Activated T-cell treated with anti-CD3 and anti-CD28 coated beads, Interleukin-2, amount 50 U/mL, for 1 hour (primary cell): ENCODE measurements around the gene GPR39.

Experiments
- DNase-seq: peaks from one replicate; pipeline ENCODE4 v3.0.0-alpha.2; 2020

GPR39 gene

GRCh38 chr2:132415256-132415914, 1.2 kb upstream of the GPR39 start:
- no peak for DNase-seq

DNA sequence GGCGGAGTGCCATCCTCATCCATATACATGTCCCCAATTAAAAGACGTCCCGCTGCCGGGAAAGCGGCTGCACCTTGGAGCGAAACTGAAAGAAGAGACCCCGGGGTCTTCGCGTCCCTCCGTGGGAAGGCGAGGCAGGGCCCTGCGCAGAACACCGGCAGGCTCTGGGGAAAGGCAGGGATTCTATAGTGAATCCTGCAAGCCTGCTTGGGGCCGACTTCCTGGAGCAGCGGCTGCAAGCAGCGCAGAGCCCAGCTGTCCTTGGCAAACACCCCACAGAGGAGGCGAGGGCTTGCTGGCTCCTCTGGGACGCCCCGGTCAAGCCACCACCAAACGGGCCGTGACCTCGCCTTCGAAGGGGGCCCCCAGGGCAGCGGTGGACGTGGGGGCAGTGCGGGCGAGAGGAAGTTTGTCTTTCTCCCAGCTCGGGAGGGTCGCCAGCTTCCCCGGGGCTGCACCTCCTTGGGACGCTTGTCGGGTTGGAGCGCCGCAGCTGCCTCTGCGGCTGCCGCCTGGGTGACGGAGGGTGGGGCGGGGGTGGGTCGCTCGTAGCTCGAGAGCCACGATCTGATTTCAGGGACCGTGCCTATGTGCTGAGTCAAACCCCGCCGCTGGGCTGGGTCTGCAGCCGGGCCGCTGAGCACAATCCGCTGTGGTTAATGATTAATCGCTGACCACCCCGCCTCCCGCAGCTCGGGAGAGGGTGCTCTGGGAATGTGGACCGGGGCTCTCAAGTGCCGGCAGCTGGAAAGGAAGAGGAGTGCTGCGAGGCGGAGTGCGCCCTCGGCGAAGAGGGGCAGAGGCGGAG, 486 bp upstream of the GPR39 start:
- DNase-seq = no peak

GRCh38 chr2:132417430-132418035, 928 bp downstream of the GPR39 start:
- no peak for DNase-seq

GRCh38 chr2:132419235-132419634, 2.6 kb downstream of the GPR39 start:
- DNase-seq = no peak

- no peak for DNase-seq
These were observed 3.3 kb downstream of the GPR39 start for GRCh38 chr2:132419941-132420340.

DNA sequence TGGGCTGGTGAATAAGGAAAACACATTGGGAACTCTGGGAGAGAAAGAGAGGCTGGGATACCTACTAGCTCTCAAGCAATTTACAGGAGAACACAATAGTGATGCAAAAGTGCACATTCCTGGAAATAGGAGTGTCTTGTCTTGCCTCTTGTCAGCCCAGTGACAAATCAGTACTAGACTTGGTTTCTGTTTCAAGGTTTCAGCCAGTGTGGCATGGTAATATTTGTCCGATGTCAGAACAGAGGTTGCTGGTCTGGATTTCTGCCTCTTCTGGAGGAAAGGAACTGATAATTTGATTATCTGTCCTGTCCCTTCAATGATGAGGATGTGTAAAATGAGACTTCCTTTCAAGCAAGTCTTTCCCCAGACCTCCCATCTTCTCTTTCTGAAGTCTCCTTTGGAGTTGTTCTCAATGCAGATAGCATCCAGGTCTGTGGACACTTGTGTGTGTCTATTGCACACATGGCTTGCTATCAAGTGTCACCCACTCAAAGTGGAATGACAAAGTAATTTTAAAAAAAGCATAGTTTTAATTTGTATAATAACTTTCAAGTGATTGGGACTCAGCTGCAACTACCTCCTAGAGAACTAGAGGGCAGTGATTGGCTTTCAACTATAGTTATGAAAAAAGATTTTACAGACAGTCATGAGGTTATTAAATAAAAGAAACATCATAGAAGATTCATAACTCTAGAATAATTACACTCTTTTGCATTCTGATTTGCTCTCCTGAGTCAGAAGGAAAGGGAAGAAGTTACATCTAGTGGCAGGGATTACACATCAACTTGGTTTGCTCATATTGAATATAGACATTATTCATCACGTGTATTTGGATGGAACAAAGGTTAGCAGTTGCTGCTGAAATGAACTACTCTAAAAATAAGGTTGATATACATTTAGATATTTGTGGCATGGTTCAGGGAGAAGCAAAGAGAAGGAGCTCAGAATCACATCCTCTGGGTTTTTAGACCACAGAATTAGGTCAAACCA, 4.5 kb downstream of the GPR39 start:
- no peak for DNase-seq

- no peak for DNase-seq
These were observed 6.1 kb downstream of the GPR39 start for GRCh38 chr2:132422736-132423135.

DNA sequence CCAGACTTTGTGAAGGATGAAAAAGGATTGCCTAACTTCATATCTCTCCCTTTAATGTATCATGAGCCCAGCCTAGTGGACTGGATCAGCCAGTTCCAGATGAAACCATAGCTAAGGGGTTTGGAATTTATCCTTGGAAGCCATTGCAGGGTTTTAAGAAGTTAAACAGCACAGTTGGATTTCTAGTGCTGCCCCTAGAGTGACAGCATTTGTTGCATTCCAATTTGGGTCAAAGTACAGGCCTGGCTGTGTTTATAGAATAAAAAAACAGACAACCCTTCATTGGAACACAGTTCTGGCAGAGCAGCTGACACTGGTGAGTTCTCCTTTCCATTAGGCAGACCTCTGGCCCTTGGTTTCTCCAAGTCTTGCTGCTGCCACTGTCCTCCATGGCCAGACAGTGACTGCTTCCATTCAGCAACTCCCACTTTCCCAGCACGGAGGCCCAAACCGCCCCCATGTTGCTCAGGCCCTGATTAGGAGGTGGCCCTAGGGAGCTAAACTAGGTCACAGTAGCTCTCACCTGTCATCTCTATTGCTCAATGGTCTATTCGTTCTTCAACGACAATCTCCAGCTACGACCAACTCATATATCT, 8.0 kb downstream of the GPR39 start:
- no peak for DNase-seq

DNA sequence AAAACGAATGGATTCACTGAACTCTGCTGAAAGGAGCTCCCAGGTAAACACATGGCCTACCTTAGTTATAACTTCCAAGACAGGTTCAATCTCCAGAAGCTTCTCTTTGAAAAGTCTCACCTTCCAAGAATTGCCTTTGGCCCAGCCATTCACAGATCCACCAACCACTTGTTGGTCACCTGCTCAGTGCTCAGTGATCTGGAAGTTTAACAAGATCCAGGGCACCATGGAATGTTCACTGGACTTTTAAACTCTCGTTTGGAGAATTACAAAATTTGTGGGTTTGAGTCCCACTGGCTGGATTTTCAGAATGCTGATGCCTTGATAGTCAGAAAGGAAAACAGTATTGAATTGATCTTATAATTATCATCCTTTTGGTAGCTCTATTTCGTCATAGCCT, 9.4 kb downstream of the GPR39 start:
- DNase-seq = no peak

DNA sequence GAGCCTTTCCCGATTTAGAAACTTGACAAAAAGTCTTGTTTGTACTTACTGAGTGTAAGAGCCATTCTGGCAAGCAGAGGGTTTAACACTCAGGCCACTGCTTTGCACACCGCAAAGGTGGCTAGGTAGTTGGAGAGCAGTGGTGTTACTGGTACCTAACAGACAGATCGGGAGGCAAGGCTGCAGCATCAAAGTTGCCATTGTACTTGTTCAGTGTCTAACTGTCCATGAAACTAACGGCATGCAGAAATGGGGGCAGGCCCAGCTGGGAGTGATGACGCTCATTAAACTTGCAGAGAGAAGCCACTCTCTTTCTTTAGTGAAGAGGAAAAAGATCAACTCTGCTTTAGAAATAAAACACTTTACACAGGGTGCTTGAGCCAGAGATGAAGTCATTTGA, 10.1 kb downstream of the GPR39 start:
- DNase-seq = no peak

GRCh38 chr2:132429351-132429750, 12.7 kb downstream of the GPR39 start:
- DNase-seq = no peak

- DNase-seq = no peak
These were observed 13.5 kb downstream of the GPR39 start for GRCh38 chr2:132429941-132430573.

- DNase-seq = no peak
These were observed 14.3 kb downstream of the GPR39 start for GRCh38 chr2:132430895-132431294.

GRCh38 chr2:132437852-132438669, 21.5 kb downstream of the GPR39 start:
- no peak for DNase-seq

- DNase-seq = no peak
These were observed 22.1 kb downstream of the GPR39 start for GRCh38 chr2:132438691-132439090.

DNA sequence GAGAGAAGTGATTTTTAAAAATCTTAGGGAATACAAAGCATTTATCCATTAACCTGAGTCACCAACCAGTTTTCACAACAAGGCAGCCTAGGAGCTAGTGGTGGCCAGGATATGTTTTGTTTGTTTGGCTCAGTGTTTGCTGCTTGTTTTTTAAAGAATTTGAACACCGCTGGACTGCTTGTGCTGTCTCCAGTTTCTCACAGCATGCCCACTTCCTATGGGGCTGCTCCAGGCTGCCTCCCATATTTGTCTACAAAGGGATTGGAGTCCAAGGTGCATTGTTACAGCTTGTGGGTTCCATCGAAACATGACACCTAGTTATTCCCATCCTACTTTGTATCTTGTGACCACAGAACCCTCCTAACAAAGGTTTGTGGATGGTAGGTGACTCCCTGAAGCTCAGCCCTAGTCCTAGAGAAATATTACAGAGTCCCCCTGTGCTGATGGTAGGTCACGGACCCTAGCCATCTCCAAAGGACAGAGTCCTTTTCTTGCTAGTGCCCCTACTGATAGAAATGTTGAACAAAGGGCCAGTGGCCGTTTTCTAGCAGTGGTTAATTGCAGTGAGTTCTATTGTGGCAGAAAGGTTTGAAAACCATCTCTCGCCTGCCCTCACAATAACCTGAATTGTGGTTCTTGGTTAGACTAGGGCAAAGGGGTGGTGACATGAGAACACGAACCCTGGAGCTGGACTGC, 23.2 kb downstream of the GPR39 start:
- DNase-seq = no peak

DNA sequence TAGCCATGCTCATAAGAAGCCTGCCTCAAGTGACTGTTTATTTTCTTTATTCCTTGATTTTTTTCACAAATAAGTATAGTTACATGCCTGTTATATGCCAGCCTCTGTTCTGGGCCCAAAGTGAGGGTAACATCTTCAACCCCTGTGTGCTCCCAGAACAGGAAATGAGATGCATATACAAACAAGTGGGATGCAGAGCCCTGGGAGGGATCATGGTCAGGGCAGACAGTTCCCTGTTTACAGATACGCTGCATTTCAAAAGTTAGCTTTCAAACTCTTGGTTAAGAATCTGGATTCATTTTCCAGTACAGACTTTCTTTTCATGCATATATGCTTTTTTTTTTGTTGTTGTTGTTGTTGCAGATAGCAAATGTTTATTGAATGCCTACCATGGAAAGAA, 24.4 kb downstream of the GPR39 start:
- no peak for DNase-seq

DNA sequence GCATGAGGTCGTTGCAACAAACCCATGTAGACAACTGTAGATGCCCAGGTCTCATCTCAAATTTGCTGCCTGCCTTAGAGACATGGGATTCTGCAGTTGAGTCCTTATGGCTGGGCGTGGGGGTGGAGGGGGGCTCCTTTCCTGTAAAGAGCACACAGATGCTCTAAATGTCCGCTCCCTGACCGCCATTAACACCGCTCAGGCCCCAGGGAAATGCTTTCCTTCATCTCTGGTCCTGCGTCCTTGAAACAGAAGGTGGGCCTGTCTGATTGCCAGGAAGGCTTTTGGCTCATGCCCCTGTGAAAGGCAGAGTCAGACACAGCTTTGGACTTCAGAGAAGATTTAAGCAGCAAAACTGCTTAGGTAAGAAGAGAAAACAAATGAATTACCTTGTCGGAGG, 25.7 kb downstream of the GPR39 start:
- no peak for DNase-seq

- DNase-seq = no peak
These were observed 26.5 kb downstream of the GPR39 start for GRCh38 chr2:132443106-132443505.

DNA sequence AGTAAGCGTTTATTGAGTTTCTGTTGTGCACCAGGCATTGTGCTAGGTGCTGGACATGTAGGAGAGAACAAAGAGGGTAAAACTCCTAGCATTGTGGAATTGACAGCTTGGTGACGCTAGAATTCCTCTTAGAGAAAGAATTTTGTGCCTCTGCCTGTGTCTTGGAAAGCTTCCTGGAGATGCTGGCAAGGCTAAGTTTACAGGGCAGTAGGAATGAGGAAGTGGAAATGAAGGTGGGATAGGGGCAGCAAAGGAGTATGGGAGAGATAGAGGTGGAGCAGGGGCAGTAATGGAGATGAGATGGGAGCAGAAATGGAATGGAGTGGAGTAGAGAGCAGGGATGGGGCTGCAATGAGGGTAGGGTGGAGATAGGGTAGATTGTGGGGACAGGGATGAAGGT, 29.8 kb downstream of the GPR39 start:
- no peak for DNase-seq
